M059J (cell line): Measurements from ENCODE around the gene LIMK1. TPM values are rescaled to one million over a fixed set of nuclear protein-coding genes. Genes with fewer than 3 reads are reported as not detected.

Experiments used
- DNase-seq: peaks from one replicate; pipeline ENCODE4 v3.0.0-alpha.2; 2012; ENCODE audit warnings: low read depth
- total RNA-seq: library from RNA; depleted of rRNA; stranded (reverse); fragments of >200 nt; shearing (Covaris generic); gene quantifications from 2 replicates; pipeline ENCODE4 v1.2.3, GENCODE V29; 2014

Gene LIMK1
- total RNA-seq, 1 experiment from 2014 or later, result 105 TPM

DNA sequence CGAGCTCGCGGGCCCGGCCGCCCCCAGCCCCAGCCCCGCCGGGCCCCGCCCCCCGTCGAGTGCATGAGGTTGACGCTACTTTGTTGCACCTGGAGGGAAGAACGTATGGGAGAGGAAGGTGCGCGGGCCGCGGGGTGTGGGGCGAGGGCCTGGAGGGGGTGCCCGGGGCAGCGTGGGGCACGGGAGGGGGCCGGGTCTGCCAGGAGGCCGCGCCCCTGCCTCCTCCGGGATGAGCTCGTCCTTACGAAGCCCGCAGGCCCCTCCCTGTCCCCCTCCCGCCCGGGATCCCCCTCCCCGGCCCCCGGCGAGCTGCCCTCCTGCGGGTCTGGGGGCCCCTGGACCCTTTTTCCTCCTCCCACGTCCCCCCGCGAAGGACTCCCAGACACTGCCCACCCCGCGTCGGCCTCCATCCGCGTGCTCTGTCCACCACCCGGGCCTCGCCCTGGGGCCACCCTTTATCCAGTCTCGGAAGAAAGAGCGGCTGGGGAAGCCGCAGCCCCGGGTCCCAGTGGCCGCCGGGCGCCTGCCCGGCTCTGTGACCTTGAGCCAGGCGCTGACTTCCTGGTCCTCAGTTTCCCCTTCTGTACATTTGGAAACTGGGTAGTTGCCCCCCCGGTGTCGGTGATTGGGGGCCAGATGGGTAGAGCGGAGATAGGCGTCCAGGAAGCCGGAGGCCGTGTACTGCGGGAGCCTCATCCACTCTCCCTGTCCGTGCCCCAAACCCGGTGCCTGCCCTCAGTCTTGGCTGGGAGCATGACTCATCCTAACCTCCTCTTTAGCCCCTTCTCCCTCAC lies 521 bp downstream of the LIMK1 start:
- DNase-seq, result peak; percentile 87

DNA sequence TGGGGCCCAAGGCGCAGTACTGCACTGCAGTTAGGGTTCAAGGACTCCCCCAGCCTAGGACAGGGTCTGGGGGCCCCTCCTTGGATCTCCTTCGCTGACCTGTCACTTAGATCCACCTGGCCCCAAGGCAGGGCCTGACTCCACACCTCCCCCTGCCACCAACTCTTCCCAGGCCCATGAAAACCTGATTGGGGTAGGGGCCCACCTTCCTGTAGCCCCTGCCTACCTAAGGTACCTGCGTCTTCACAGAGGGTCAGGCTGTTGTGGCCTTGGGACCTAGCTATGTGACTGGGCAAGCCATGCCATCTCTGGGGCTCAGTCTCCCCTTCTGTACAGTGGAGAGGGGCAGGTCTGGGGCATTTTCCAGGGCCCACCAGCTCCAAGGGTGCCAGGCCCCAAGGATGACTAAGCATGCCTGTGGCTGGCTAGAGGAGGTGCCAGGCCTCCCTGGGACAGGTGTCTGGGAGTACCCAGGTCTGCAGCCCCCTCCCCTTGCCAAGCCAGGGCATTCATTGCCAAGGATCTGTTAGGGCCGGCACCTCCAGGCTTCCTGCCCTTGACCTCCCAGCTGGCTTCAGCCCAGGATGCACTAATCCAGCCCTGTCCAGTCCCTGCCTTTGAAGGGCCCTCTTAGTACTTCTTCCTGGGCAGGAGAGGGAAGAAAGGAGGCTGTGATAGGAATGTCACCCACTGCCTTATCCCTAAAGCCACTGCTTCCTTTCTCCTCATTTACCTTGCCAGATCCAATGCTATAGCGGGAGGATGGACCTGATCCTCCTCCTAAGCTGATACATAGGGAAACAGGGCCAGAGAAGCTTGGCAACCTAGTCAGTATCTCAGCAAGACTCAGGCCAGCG lies 1.3 kb downstream of the LIMK1 start:
- DNase-seq, result peak; percentile 56

DNA sequence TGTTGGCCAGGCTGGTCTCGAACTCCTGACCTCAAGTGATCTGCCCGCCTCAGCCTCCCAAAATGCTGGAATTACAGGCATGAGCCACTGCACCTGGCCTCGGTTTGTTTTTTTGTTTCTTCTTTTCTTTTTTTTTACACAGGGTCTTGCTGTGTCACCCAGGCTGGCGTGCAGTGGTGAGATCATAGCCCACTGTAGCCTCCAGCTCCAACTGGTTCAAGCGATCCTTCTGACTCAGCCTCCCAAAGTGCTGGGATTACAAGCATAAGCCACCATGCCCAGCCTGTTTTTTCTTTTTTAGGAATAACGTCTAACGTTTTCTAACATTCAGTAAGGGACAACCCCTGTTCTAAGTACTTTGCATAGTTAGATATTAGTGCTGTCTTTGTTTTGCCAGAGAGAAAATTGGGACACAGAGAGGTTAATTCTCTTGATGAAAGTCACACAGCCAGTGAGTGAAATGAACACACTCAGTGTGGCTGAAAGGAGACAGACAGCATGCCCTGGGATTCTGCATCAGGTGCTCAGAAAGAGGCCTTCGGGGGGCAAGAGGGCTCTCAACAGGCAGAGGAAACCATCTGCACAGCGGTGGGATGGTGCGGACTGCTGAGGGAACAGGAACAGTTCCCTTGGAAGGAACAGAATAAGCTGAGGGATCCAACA lies 4.3 kb downstream of the LIMK1 start:
- DNase-seq, result no peak

DNA sequence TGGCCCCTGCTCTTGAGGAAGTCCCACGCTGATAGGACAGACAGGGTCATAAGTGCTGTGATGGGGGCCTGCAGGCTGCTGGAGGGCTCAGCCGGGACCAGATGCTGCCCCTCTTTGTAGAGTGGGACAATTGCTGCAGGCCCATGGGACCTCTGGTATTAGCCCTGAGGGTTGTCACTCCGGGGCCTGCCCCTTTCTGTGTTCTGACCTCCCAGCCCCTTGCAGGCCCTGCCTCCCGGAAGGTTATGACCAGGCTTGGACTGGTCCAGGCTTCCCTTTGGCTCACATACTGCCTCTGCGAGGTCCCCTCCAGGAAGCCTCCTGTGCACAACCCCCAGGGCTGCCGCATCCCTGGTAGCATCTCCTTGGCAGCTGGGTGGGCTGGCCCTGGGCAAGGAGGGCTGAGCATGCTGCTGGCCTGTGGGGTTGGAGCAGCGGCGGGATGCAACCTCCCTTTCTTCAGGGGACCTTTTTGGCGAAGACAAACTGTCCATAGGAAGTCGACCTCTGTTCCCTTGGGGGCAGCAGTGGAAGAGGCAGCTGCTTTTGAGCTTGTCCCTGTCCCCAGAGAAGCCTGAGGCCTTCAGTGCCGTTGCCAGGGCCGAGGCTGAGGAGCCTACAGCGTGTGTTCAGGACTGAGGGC lies 8.8 kb downstream of the LIMK1 start:
- no peak for DNase-seq

DNA sequence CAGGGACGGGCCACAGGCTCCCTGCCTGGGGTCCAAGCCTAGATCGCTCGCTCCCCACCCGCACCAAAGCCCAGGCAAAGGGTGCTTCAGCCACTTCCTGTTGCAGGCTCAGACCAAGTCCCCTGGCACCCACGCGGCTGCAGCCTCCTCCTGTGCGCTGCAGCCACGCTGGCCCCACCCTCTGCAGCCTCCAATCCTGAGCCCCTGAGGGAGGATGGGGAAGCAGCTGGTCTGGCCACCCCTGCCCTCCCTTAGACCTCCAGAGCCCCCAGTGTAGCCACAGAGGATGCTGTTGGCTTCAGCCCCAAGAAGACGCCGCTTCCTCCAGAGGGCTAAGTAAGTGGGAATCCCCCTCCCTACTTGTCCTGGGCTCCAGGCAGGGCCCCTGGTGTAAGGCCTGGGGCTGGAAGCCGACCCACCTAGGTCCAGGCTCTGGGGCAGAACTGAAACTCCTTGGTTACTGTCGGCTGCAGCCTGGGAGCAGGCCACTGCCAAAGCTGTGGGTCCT lies 9.4 kb downstream of the LIMK1 start:
- peak; percentile 28 for DNase-seq

DNA sequence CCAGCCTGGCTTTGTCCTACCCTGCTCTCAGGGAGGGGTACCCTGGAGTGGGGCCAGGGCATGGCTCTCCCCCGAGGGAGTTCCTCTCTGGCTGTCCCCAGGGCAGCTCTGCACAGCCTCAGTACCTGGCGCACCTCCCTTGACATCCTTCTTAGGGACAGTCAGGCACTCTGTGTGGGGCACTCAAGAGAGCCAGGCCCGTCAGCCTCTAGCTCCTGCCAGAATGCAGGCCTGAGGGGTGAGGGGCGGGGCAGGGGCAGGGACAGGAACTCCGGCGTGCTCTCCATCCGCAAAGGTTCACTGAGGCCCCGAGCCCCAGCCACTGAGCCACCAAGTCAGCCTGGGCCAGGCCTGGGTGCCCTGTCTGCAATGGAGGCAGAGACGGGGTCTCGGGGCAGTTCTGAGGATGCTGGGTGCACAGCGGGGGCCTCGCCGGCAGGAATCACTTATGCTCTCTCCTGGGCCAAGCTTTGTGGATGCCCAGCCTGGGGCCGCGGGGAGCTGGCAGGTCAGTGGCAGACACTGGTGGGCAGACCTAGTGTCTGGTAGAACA lies 10.1 kb downstream of the LIMK1 start:
- no peak for DNase-seq

DNA sequence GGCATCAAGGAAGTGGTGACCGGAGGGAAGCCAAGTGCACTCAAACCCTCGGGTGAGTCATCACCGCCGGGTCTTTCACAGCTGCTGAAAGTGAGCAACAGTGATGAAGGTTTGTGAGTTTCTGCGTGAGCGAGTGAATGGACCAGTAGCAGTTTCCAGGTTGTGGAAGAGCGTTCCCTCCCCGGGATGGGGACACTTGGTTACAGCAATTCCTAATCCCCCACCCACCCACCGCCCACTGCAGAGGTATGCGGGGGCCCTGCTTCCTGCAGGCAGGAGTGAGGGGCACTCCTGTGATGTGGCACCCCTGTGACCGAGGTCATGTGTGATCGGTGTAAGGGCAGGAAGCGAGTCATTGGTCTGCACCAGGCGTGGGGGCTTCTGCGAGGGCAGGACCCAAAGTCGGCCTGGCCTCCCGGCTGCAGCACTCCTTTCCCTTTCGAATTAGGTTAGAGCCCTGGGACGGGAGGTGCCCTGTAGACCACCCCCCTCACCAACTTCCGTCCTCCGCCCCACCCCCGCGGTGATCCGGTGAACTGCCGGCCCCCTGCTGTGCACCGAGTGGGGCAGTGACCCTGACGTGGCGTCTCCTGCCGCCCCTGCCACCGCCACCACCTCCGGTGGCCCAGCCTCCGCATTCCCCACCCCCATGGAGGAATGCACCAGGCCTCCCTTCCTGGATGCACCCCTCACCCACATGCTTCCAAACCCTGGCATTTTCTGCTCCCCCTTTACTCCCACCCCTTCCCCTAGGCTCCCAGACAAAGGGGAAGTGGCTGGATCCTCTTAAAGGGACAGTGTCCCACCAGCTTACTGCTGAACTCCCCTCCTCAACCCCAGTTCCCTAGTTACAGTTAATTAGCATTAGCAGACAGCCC lies 10.9 kb downstream of the LIMK1 start:
- DNase-seq, result peak; percentile 100

DNA sequence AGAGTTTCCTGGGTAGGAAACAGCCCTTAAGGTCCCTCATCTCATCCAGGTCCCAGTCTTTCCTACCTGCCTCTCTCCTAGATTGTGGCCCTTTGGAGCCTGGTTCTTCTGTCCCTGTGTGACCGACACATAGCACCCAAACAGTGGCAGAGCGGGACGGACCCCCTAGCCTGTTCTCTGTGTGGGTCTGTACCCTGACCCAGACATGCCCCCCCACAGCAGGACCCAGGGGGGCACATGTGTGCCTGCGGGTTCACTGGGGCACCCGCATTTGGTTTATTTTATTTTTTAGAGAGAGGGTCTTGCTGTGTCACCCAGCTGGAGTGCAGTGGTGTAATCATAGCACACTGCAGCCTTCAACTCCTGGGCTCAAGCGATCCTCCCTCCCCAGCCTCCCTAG lies 11.5 kb downstream of the LIMK1 start:
- DNase-seq, result no peak

DNA sequence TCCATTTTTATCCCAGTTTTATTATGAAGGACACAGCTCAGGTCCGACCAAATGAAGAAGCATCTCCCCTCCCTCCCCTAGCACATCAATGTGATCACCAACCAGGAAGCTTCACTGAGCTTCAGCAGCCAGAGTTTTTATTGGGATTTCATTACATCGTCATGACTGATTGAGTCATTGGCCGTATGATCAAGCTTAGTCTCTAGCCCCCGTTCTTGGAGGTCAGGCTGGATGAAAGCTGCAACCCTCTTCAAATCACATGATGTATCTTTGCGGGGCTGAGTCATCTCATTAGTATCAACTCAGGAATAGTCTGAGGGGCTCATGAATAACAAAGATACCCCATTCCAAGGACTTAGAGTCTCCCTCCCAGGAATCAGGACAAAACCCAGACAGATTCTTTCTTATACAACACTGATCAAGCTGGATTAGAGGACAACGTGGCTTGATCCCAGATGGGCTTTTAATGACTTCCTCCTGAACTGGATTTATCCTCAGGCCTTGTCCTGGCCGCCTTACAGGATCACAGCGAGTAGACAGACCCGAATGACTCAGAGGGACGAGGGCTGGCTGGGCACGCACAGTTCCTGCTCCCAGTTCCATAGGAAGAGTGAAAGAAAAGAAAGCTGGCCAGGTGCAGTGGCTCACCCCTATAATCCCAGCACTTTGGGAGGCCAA lies 14.5 kb downstream of the LIMK1 start:
- DNase-seq, result peak; percentile 99

DNA sequence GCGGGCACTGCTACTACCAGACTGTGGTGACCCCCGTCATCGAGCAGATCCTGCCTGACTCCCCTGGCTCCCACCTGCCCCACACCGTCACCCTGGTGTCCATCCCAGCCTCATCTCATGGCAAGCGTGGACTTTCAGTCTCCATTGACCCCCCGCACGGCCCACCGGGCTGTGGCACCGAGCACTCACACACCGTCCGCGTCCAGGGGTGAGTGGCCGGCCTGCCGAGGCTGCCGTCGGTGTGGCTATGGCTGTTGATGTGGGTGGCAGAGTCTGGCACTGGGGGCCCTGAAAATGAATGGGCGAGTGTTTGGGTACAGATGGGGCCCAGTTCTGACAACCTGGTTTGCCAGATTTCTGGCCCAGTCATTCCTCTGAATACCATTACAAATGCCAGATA lies 15.4 kb downstream of the LIMK1 start:
- DNase-seq, result no peak

DNA sequence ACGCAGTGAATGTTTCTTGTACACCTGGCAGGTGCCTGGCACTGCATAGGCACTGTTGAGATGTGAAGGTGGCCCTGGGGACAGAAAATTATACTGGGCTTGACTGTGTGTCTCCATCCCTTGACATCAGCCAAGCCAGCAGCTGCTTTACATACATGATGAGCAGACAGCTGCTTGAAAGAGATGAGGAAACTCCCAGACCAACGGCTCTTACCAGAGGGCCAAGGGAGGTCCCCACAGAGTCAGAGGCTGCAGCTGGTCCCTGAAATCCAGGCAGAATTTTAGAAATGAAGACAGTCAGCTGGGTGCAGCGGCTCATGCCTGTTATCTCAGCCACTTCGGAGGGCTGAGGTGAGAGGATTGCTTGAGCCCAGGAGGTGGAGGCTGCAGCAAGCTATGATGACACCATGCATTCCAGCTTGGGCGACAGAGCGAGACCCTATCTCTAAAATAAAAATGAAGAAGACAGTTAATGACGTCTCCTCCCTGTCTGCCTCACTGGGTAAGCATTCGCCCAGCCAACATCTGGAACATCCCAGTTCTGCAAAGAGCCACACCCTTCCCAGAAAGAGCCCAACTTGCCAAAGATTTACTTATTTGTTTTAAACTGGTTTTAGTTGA lies 17.6 kb downstream of the LIMK1 start:
- no peak for DNase-seq

DNA sequence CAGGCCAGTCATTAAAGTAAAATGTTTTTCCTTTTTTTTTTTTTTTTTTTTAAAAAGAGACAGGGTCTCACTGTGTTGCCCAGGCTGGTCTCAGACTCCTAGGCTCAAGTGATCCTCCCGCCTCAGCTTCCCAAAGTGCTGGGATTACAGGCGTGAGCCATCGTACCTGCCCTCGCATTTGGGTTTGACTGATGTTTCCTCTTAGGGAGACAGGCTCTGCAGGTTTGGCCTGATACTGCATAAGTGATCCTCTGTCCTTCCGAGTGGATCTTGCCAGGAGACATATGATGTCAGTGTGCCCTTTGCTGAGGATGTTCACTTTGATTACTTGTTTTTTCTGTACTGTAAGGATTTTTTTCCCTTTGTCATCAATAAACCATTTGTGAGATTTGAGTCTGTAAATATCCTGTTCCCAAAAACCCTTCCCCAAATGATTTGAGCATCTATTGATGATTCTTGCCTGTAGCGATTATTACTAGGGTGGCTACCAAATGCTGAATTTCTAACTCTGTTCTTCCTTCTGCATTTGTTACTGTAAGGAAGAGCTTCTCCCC lies 19.7 kb downstream of the LIMK1 start:
- DNase-seq, result no peak

DNA sequence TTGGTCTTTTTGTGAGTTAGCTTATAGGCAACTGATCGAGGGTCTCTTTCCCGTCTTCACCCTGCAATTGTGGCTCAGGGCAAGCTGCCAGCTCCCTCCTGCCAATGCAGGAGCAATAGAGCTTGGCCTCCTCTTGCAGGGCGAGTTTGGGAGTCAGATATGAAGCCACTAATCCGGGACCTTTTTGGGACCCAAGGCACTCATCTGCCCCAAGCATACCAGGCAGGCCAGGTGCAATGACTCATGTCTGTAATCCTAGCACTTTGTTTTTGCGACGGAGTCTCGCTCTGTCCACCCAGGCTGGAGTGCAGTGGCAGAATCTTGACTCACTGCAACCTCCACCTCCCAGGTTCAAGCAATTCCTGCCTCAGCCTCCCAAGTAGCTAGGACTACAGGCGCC lies 21.1 kb downstream of the LIMK1 start:
- DNase-seq, result peak; percentile 93

DNA sequence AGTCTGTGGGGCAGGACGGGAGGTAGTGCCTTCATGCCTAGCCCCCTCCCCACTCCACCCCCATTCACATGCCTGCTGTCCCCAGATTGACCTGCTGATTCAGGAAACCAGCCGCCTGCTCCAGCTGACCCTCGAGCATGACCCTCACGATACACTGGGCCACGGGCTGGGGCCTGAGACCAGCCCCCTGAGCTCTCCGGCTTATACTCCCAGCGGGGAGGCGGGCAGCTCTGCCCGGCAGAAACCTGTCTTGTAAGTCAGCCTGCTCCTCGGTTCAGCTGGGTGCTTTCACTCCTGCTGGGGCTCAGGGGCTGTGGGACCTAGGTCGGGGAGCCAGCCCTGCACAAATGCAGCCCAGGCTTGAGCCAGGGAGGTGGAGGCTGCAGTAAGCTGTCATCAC lies 22.4 kb downstream of the LIMK1 start:
- DNase-seq, result no peak

DNA sequence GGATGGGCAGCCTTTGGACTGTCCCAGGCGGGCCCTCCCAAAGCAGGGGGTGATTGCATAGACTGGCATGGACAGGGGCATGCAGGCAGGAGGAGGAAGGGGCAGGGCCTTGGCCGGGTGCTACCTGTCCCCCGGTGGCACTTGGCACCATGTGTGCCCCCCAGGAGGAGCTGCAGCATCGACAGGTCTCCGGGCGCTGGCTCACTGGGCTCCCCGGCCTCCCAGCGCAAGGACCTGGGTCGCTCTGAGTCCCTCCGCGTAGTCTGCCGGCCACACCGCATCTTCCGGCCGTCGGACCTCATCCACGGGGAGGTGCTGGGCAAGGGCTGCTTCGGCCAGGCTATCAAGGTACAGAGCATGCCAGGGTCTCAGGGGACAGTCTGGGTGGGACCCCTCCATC lies 23.2 kb downstream of the LIMK1 start:
- no peak for DNase-seq

DNA sequence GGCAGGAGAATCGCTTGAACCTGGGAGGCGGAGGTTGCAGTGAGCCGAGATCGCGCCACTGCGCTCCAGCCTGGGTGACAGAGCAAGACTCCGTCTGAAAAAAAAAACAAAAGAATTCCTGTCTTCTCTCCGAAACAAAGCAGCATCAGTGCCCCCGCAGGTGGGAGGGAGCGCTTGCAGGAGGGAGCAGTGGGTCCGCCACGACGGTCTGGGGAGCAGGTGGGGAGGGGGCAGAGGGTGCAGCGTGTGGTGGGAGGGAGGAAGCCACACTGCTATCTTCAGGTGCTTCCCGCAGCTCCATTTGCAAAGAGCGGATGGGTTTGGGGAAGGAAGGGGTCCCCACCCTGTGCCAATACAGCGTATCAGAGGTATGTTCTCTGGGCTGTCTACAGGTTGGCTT lies 31.7 kb downstream of the LIMK1 start:
- DNase-seq, result no peak

DNA sequence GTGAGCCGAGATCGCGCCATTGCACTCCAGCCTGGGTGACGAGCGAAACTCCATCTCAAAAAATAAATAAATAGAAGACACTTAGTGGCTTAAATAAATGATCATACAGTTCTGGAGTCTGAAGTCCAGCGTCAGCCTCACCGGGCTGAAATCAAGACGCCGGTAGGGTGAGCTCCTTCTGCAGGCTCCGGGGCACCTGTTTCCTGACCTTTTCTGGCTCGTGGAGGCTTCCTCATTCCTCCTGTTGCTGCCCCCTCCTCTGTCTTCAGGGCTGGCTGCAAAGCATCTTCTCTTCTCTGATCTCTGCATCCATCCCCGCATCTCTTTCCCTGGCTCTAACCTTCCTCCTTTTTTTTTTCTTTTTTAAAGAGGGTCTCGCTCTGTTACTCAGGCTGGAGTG lies 32.8 kb downstream of the LIMK1 start:
- no peak for DNase-seq

DNA sequence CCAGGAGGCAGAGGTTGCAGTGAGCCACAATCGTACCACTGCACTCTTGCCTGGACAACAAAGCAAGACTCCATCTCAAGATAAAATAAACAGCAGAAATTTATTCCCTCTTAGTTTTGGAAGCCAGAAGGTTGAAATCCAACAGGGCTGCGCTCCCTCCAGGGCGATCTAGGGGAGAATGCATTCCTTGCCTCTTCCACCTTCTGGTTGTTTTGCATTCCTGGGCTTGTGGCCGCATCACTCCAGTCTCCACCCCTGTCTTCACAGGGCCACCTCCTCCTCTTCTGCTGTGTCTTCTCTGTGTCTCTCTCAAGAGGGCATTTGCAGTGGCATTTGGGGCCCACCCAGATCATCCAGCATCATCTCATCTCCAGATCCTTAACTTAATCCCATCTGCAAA lies 36.2 kb downstream of the LIMK1 start:
- DNase-seq, result no peak
